ENCODE results near the gene DNAJB4.

DNA sequence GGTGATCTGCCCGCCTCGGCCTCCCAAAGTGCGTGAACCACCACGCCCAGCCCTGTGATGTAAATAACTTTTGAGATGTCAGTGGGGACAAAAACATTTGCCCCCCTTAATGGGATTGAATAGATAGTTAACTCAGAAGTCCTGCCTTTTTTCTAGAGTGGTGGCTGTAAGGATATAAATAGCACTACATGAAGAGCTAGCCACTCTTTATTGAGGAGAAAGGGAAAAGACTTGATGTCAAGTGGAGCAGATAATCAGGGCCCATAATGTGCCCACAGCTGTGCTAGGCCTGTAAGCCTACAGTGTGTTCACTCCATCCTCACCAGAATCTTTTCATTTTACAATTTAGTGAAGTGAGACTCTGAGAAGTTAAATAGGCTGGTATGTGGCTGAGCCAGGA lies 44.7 kb downstream of the DNAJB4 start:
- TF ChIP-seq, protein P1, sequence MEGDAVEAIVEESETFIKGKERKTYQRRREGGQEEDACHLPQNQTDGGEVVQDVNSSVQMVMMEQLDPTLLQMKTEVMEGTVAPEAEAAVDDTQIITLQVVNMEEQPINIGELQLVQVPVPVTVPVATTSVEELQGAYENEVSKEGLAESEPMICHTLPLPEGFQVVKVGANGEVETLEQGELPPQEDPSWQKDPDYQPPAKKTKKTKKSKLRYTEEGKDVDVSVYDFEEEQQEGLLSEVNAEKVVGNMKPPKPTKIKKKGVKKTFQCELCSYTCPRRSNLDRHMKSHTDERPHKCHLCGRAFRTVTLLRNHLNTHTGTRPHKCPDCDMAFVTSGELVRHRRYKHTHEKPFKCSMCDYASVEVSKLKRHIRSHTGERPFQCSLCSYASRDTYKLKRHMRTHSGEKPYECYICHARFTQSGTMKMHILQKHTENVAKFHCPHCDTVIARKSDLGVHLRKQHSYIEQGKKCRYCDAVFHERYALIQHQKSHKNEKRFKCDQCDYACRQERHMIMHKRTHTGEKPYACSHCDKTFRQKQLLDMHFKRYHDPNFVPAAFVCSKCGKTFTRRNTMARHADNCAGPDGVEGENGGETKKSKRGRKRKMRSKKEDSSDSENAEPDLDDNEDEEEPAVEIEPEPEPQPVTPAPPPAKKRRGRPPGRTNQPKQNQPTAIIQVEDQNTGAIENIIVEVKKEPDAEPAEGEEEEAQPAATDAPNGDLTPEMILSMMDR (IDR thresholded peaks at IDR 0.05), result no peak
- TF ChIP-seq ZFX (IDR thresholded peaks at IDR 0.05; ENCODE audit: borderline replicate concordance), result no peak
